KMS-11 (cell line): ENCODE results near the gene DBH.

Experiments
- H2AFZ ChIP-seq: fragments of 200-600 bp; sonication (generic); 2 replicates; pipeline ENCODE4 v1.6.1; 2016; ENCODE audit warnings: antibody characterized with exemption, mixed run types, low read depth
- H3K27ac ChIP-seq: fragments of 200-600 bp; sonication (generic); 2 replicates; pipeline ENCODE4 v1.6.1; 2016; ENCODE audit warnings: mild to moderate bottlenecking, mixed run types
- H3K27me3 ChIP-seq: fragments of 200-600 bp; sonication (generic); 2 replicates; pipeline ENCODE4 v1.6.1; 2017; ENCODE audit warnings: mild to moderate bottlenecking, low read depth, mixed run types, moderate library complexity; ENCODE audit not compliant: insufficient read depth
- H3K36me3 ChIP-seq: fragments of 200-600 bp; sonication (generic); 2 replicates; pipeline ENCODE4 v1.6.1; 2017; ENCODE audit warnings: mild to moderate bottlenecking, mixed run types; ENCODE audit not compliant: insufficient read depth
- H3K4me1 ChIP-seq: fragments of 200-600 bp; sonication (generic); 2 replicates; pipeline ENCODE4 v1.6.1; 2016; ENCODE audit warnings: mild to moderate bottlenecking, low read depth, mixed run types; ENCODE audit not compliant: poor library complexity, severe bottlenecking
- H3K4me2 ChIP-seq: fragments of 200-600 bp; sonication (generic); 2 replicates; pipeline ENCODE4 v1.7.0; 2016; ENCODE audit warnings: mild to moderate bottlenecking, mixed run types
- H3K4me3 ChIP-seq: fragments of 200-600 bp; sonication (generic); IDR thresholded peaks from 2 replicates; pipeline ENCODE4 v1.6.1; 2017; ENCODE audit warnings: low read depth, low read length, mixed read lengths; ENCODE audit not compliant: insufficient read depth
- H3K79me2 ChIP-seq: fragments of 200-600 bp; sonication (generic); 2 replicates; pipeline ENCODE4 v1.6.1; 2016; ENCODE audit warnings: low read depth, mixed run types; ENCODE audit not compliant: insufficient read depth
- H3K9ac ChIP-seq: fragments of 200-600 bp; sonication (generic); 2 replicates; pipeline ENCODE4 v1.6.1; 2016; ENCODE audit warnings: mild to moderate bottlenecking, mixed run types
- H4K20me1 ChIP-seq: fragments of 200-600 bp; sonication (generic); 2 replicates; pipeline ENCODE4 v1.6.1; 2016; ENCODE audit warnings: mild to moderate bottlenecking, mixed run types; ENCODE audit not compliant: insufficient read depth
- TF ChIP-seq, protein P1 (sequence below): fragments of 200-600 bp; sonication (generic); conservative IDR thresholded peaks from 2 replicates; pipeline ENCODE4 v1.6.1; 2017; ENCODE audit warnings: low read depth, mild to moderate bottlenecking, antibody characterized with exemption, low read length, moderate library complexity, mixed read lengths

Gene DBH

DNA sequence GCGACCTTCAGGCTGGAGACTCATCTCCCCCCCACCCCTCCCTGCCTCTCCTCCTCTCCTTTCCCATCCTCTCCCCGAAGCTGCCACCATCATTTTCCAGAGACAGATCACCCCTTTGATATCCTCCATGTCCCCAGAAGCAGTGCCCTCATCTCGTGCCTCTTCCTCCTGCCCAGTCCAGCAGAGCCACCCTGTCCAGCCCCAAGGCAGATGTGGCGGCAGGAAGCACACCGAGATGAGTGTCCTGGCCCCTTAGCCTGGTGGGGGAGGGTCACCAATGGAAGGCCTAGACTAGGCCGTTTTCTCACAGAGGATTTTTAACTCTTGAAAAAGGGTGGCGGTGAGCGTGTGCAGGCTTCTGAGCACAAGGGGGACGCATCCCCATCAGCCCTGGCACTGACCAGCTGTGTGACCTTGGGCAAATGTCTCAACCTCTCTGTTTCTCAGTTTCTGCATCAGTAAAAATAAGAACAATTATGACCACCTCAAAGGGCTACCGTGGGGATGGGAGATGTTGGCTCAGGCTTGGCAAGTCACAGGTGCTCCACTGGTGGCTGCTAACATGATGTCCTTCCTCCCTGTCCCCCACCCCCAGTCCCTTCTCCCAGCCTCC, 53.1 kb downstream of the DBH start:
- no peak overlapping the region for H3K9ac ChIP-seq
- TF ChIP-seq, protein P1, sequence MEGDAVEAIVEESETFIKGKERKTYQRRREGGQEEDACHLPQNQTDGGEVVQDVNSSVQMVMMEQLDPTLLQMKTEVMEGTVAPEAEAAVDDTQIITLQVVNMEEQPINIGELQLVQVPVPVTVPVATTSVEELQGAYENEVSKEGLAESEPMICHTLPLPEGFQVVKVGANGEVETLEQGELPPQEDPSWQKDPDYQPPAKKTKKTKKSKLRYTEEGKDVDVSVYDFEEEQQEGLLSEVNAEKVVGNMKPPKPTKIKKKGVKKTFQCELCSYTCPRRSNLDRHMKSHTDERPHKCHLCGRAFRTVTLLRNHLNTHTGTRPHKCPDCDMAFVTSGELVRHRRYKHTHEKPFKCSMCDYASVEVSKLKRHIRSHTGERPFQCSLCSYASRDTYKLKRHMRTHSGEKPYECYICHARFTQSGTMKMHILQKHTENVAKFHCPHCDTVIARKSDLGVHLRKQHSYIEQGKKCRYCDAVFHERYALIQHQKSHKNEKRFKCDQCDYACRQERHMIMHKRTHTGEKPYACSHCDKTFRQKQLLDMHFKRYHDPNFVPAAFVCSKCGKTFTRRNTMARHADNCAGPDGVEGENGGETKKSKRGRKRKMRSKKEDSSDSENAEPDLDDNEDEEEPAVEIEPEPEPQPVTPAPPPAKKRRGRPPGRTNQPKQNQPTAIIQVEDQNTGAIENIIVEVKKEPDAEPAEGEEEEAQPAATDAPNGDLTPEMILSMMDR = no peak
- H3K36me3 ChIP-seq = no peaks in the 10 kb centered on the region
- no peak overlapping the region for H3K27ac ChIP-seq
- no peaks in the 10 kb centered on the region for H3K79me2 ChIP-seq
- H3K4me2 ChIP-seq = no peak overlapping the region
- no peaks in the 10 kb centered on the region for H4K20me1 ChIP-seq
- no peaks in the 10 kb centered on the region for H3K4me1 ChIP-seq
- no peak overlapping the region for H2AFZ ChIP-seq
- no peak overlapping the region for H3K4me3 ChIP-seq
- H3K27me3 ChIP-seq = peaks cover 64% of the 10 kb centered on the region

DNA sequence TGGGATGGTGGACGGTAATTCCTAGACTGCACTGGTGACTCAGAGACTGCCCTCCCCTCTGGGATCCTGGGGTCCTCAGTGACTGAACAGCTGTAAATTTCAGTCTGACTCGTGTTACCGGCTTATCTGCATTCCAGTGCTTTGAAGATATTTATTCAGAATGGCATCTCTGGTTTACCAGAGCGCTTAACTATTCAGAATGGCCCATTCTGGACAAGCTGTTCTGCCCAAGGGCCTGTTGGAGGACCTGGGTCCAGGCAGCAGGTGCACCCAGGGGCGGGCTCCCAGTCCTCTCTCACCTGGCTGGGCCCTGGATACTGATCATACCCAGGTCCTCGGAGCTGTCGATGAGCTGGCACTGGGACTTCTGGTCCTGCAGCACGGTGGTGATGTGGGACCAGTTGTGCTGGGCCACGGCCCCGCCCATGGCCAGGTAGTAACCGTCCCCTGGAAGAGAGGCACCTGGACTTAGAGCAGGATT, 54.0 kb downstream of the DBH start:
- no peak overlapping the region for H2AFZ ChIP-seq
- H3K79me2 ChIP-seq = no peaks in the 10 kb centered on the region
- H3K4me2 ChIP-seq = no peak overlapping the region
- no peak overlapping the region for H3K9ac ChIP-seq
- no peaks in the 10 kb centered on the region for H3K4me1 ChIP-seq
- H3K27me3 ChIP-seq = peaks cover 59% of the 10 kb centered on the region
- H3K4me3 ChIP-seq = no peak overlapping the region
- no peaks in the 10 kb centered on the region for H4K20me1 ChIP-seq
- TF ChIP-seq, protein P1 = no peak
- no peak overlapping the region for H3K27ac ChIP-seq
- H3K36me3 ChIP-seq = no peaks in the 10 kb centered on the region

DNA sequence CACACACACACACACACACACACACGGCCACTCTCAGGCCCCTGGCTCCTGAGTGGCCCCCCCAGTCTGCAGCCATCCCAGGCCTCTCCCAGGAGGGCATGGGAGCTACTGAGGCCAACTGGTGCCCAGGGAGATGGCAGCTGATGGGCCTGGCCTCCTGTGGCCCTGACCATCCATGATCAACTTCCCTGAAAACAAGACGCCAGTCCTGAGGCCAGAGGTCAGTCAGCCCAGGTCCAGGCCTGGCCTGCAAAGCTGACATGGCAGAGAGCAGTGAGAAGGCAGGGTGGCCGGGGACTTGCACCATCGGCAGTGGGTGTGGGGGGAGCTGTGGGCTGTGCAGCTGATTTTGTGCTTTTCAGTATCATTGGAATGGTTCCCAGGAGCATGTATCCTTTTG, 55.0 kb downstream of the DBH start:
- Histone ChIP-seq H3K27ac (no peak overlapping the region), H3K4me2 (no peak overlapping the region), H4K20me1 (no peaks in the 10 kb centered on the region), H2AFZ (no peak overlapping the region), H3K4me3 (no peak overlapping the region), H3K36me3 (no peaks in the 10 kb centered on the region), H3K27me3 (peaks cover 52% of the 10 kb centered on the region), H3K4me1 (no peaks in the 10 kb centered on the region), H3K79me2 (no peaks in the 10 kb centered on the region), H3K9ac (no peak overlapping the region)
- TF ChIP-seq, protein P1 = no peak

DNA sequence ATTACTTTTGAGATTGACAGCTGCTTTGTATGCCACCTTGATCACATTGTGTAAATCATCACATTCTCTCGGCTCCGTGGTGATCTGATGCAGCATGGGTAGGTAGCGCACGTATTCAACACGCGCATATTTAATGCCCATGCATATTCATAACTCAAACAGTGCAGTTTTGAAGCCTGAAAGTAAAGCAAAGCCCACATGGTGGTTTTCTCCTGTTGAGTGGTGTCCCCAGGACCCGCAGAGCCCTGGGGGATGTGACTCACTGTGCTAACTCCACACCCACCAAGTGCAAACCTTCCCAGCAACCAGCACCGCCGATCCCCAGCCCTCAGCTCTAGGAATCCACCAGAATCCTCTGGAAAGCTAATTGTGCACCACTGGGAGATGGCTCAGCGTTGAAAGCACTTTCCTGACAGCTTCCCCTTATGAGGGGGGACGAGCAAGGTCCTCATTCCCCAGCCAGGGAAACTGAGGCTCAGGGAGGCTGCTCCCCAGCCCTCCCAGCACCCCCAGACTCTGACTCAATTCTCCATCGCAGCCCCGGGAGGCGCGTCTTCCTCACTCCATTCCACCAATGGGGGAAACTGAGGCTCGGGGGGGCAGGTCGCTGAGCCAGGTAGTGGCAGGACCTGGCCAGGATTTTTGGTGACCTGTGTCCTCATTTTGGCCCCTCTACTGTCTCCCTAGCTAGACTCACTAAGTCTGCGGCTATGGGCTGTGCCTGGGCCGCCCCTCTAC, 55.6 kb downstream of the DBH start:
- Histone ChIP-seq H3K79me2 (no peaks in the 10 kb centered on the region), H3K36me3 (no peaks in the 10 kb centered on the region), H3K27ac (no peak overlapping the region), H3K4me3 (no peak overlapping the region), H3K27me3 (peaks cover 54% of the 10 kb centered on the region), H4K20me1 (no peaks in the 10 kb centered on the region), H3K9ac (no peak overlapping the region), H3K4me1 (no peaks in the 10 kb centered on the region), H2AFZ (no peak overlapping the region), H3K4me2 (no peak overlapping the region)
- TF ChIP-seq, protein P1 = no peak
